WTC11 (cell line): ENCODE data around the gene PRKN. TPM values are rescaled to one million over a fixed set of nuclear protein-coding genes. Genes with fewer than 3 reads are reported as not detected.
"Not testable (repeated sequence)": the region's sequence is repeated elsewhere in the genome, so short reads cannot be mapped to it uniquely, and the experiment has no call there.

Source experiments
- ATAC-seq: fragments of 200-7000 bp; cut with Tn5 transposase; 2 replicates; pipeline ENCODE4 v1.10.0; 2021; ENCODE audit warnings: mild to moderate bottlenecking, moderate library complexity
- CTCF ChIA-PET: fragments of 300-600 bp; sonication (Branson Sonifier 250); formaldehyde crosslinking; loops from one replicate; lab custom pipeline; 2021; ENCODE audit warnings: antibody characterized with exemption; lab: Charles Lee
- POLR2A ChIA-PET: fragments of 350-600 bp; sonication (Branson Sonifier 250); formaldehyde crosslinking; loops from one replicate; lab custom pipeline; 2021; ENCODE audit warnings: antibody characterized with exemption; lab: Charles Lee
- DNase-seq: peaks from one replicate; pipeline ENCODE4 v3.0.0; 2021; ENCODE audit warnings: low spot score
- H3K27ac Mint-ChIP-seq: 2 replicates; pipeline ENCODE4 v1.8.0; 2021; ENCODE audit warnings: mixed read lengths
- H3K27me3 Mint-ChIP-seq: 2 replicates; pipeline ENCODE4 v1.8.0; 2021; ENCODE audit warnings: low read depth, mild to moderate bottlenecking, moderate library complexity, mixed read lengths
- H3K36me3 Mint-ChIP-seq: 2 replicates; pipeline ENCODE4 v1.8.0; 2021; ENCODE audit warnings: mixed read lengths
- H3K4me1 Mint-ChIP-seq: 2 replicates; pipeline ENCODE4 v1.8.0; 2022; ENCODE audit warnings: mixed read lengths
- H3K4me3 Mint-ChIP-seq: 2 replicates; pipeline ENCODE4 v1.8.0; 2021; ENCODE audit warnings: mild to moderate bottlenecking, moderate library complexity, mixed read lengths
- H3K9me3 Mint-ChIP-seq: 2 replicates; pipeline ENCODE4 v1.8.0; 2021; ENCODE audit warnings: mixed read lengths
- ATF2 ChIP-seq: sonication (generic); formaldehyde crosslinking; IDR thresholded peaks from 2 replicates; pipeline ENCODE4 v1.8.1; 2022; ENCODE audit warnings: low read depth, missing genetic modification reagents, borderline replicate concordance
- ELF4 ChIP-seq: sonication (generic); formaldehyde crosslinking; IDR thresholded peaks from 2 replicates; pipeline ENCODE4 v1.8.1; 2022; ENCODE audit warnings: low read depth, mild to moderate bottlenecking, moderate library complexity, missing genetic modification reagents
- ERG ChIP-seq: fragments of 250-450 bp; sonication (Bioruptor Pico); IDR thresholded peaks from 2 replicates; pipeline ENCODE4 v1.8.0; 2021; ENCODE audit warnings: mild to moderate bottlenecking
- FOXJ3 ChIP-seq: sonication (generic); formaldehyde crosslinking; IDR thresholded peaks from 2 replicates; pipeline ENCODE4 v1.9.0; 2021; ENCODE audit warnings: missing genetic modification reagents, mild to moderate bottlenecking, borderline replicate concordance
- FOXP4 ChIP-seq: sonication (generic); formaldehyde crosslinking; IDR thresholded peaks from 2 replicates; pipeline ENCODE4 v1.8.0; 2022; ENCODE audit warnings: mild to moderate bottlenecking, missing genetic modification reagents
- GTF2I ChIP-seq: fragments of 250-450 bp; sonication (Bioruptor Pico); conservative IDR thresholded peaks from 2 replicates; pipeline ENCODE4 v1.4.0; 2021; ENCODE audit warnings: mild to moderate bottlenecking
- HMGA2 ChIP-seq: fragments of 250-450 bp; sonication (Bioruptor Pico); IDR thresholded peaks from 2 replicates; pipeline ENCODE4 v1.4.0; 2021; ENCODE audit warnings: mild to moderate bottlenecking, moderate library complexity
- IRF1 ChIP-seq: sonication (generic); formaldehyde crosslinking; IDR thresholded peaks from 2 replicates; pipeline ENCODE4 v1.8.0; 2023; ENCODE audit warnings: missing genetic modification reagents
- JAZF1 ChIP-seq: fragments of 250-450 bp; sonication (Bioruptor Pico); IDR thresholded peaks from 2 replicates; pipeline ENCODE4 v1.9.0; 2021; ENCODE audit warnings: moderate library complexity, mild to moderate bottlenecking, inconsistent platforms
- JUN ChIP-seq: sonication (generic); formaldehyde crosslinking; IDR thresholded peaks from 2 replicates; pipeline ENCODE4 v1.8.0; 2023; ENCODE audit warnings: mild to moderate bottlenecking, missing genetic modification reagents
- MLX ChIP-seq: sonication (generic); formaldehyde crosslinking; IDR thresholded peaks from 2 replicates; pipeline ENCODE4 v1.8.1; 2023; ENCODE audit warnings: mild to moderate bottlenecking, missing genetic modification reagents, moderate library complexity
- MXD4 ChIP-seq: fragments of 250-450 bp; sonication (Bioruptor Pico); IDR thresholded peaks from 2 replicates; pipeline ENCODE4 v1.8.0; 2021; ENCODE audit warnings: mild to moderate bottlenecking, moderate library complexity, borderline replicate concordance
- MYBL2 ChIP-seq: sonication (generic); formaldehyde crosslinking; IDR thresholded peaks from 2 replicates; pipeline ENCODE4 v1.8.1; 2023; ENCODE audit warnings: mild to moderate bottlenecking, moderate library complexity, missing genetic modification reagents
- NR3C1 ChIP-seq: sonication (generic); formaldehyde crosslinking; conservative IDR thresholded peaks from 2 replicates; pipeline ENCODE4 v1.8.1; 2023; ENCODE audit warnings: low read depth, mild to moderate bottlenecking, missing genetic modification reagents
- RELA ChIP-seq: sonication (generic); formaldehyde crosslinking; IDR thresholded peaks from 2 replicates; pipeline ENCODE4 v1.8.1; 2022; ENCODE audit warnings: missing genetic modification reagents, mild to moderate bottlenecking, borderline replicate concordance
- SMAD4 ChIP-seq: sonication (generic); formaldehyde crosslinking; IDR thresholded peaks from 2 replicates; pipeline ENCODE4 v1.8.0; 2022; ENCODE audit warnings: mild to moderate bottlenecking, missing genetic modification reagents
- SOX15 ChIP-seq: fragments of 250-450 bp; sonication (Bioruptor Pico); IDR thresholded peaks from 2 replicates; pipeline ENCODE4 v1.9.0; 2021; ENCODE audit warnings: mild to moderate bottlenecking
- TEAD4 ChIP-seq: sonication (generic); formaldehyde crosslinking; IDR thresholded peaks from 2 replicates; pipeline ENCODE4 v1.8.0; 2022; ENCODE audit warnings: mild to moderate bottlenecking, missing genetic modification reagents
- ZNF121 ChIP-seq: sonication (generic); formaldehyde crosslinking; IDR thresholded peaks from 2 replicates; pipeline ENCODE4 v1.8.0; 2023; ENCODE audit warnings: missing genetic modification reagents
- ZNF232 ChIP-seq: sonication (generic); formaldehyde crosslinking; IDR thresholded peaks from 2 replicates; pipeline ENCODE4 v1.8.0; 2022; ENCODE audit warnings: mild to moderate bottlenecking, missing genetic modification reagents
- ZNF396 ChIP-seq: fragments of 250-450 bp; sonication (Bioruptor Pico); IDR thresholded peaks from 2 replicates; pipeline ENCODE4 v1.8.0; 2021; ENCODE audit warnings: mild to moderate bottlenecking, moderate library complexity, borderline replicate concordance
- ZNF423 ChIP-seq: fragments of 250-450 bp; sonication (Bioruptor Pico); IDR thresholded peaks from 2 replicates; pipeline ENCODE4 v2.1.2; 2022; ENCODE audit warnings: mild to moderate bottlenecking, moderate library complexity
- total RNA-seq: library from RNA; stranded (reverse); gene quantifications from 3 replicates; pipeline ENCODE4 v1.2.3, GENCODE V29; 2021

PRKN gene
- total RNA-seq, 1 experiment from 2014 or later = 0.59 TPM

GRCh38 chr6:161830866-161831616 lies 896.5 kb downstream of the PRKN start (continued):
- no peak for TF ChIP-seq FOXP4 (CRISPR knock-in tag)
- no peak for TF ChIP-seq MXD4
- TF ChIP-seq MYBL2 = no peak
- no peak for TF ChIP-seq FOXJ3 (CRISPR knock-in tag)
- TF ChIP-seq SOX15 (CRISPR knock-in tag) = no peak
- no peak for TF ChIP-seq ZNF121 (CRISPR knock-in tag)
- no peak for TF ChIP-seq RELA (CRISPR knock-in tag)

- no peaks in the 10 kb centered on the region for H3K36me3 Mint-ChIP-seq
- no peak for DNase-seq
- POLR2A ChIA-PET = no interaction called here
- CTCF ChIA-PET = interaction anchor here (0.6 to 1.6 kb wide), 7 partner anchors 10 to 373 kb away, joined by 3 to 7 read pairs (median 4); no protein-coding TSS in a partner anchor
- no peak overlapping the region for H3K4me3 Mint-ChIP-seq
- TF ChIP-seq JUN (CRISPR knock-in tag) (no peak), ZNF423 (peak; percentile 70; the same call in 1 of the 2 replicates)
- H3K4me1 Mint-ChIP-seq = peaks cover 26% of the 10 kb centered on the region
- no peaks in the 10 kb centered on the region for H3K9me3 Mint-ChIP-seq
- ATAC-seq = peak; percentile 75
- no peaks in the 10 kb centered on the region for H3K27me3 Mint-ChIP-seq
- no peak overlapping the region for H3K27ac Mint-ChIP-seq
Observed at GRCh38 chr6:161829291-161829729, 898.3 kb downstream of the PRKN start.

- peak; percentile 60 for ATAC-seq
- ChIA-PET CTCF (no interaction called here), POLR2A (no interaction called here)
- Mint-ChIP-seq H3K27ac (no peak overlapping the region), H3K9me3 (no peaks in the 10 kb centered on the region), H3K4me3 (no peak overlapping the region), H3K4me1 (peaks cover 26% of the 10 kb centered on the region), H3K36me3 (no peaks in the 10 kb centered on the region), H3K27me3 (no peaks in the 10 kb centered on the region)
- TF ChIP-seq IRF1 (CRISPR knock-in tag) (no peak), ELF4 (CRISPR knock-in tag) (no peak), JAZF1 (no peak)
- no peak for DNase-seq
Observed at GRCh38 chr6:161828355-161828754, 899.2 kb downstream of the PRKN start.

GRCh38 chr6:161826512-161826911 lies 901.1 kb downstream of the PRKN start:
- Mint-ChIP-seq H3K27ac (no peak overlapping the region), H3K36me3 (no peaks in the 10 kb centered on the region), H3K9me3 (no peaks in the 10 kb centered on the region), H3K4me1 (peaks cover 25% of the 10 kb centered on the region), H3K4me3 (no peak overlapping the region), H3K27me3 (no peaks in the 10 kb centered on the region)
- CTCF ChIA-PET = no interaction called here
- POLR2A ChIA-PET = no interaction called here
- no peak for ATAC-seq
- TF ChIP-seq NR3C1 = no peak
- TF ChIP-seq ATF2 (CRISPR knock-in tag) = no peak
- no peak for TF ChIP-seq ZNF396 (CRISPR knock-in tag)
- TF ChIP-seq SMAD4 (CRISPR knock-in tag) = no peak
- no peak for TF ChIP-seq ELF4 (CRISPR knock-in tag)
- no peak for TF ChIP-seq MYBL2
- no peak for TF ChIP-seq ERG (CRISPR knock-in tag)
- TF ChIP-seq ZNF232 = no peak
- TF ChIP-seq HMGA2 (CRISPR knock-in tag) = no peak
- no peak for TF ChIP-seq MLX (CRISPR knock-in tag)
- no peak for TF ChIP-seq TEAD4 (CRISPR knock-in tag)
- TF ChIP-seq GTF2I (CRISPR knock-in tag) = no peak
- no peak for DNase-seq

- CTCF ChIA-PET, POLR2A ChIA-PET, H3K4me1 Mint-ChIP-seq, H3K27ac Mint-ChIP-seq, H3K4me3 Mint-ChIP-seq, DNase-seq, H3K36me3 Mint-ChIP-seq, H3K27me3 Mint-ChIP-seq, ATAC-seq, H3K9me3 Mint-ChIP-seq: not testable (repeated sequence)
Observed at GRCh38 chr6:161822204-161822603, 905.4 kb downstream of the PRKN start.
